ENCODE measurements around the gene FCHSD1.

The FCHSD1 gene

DNA sequence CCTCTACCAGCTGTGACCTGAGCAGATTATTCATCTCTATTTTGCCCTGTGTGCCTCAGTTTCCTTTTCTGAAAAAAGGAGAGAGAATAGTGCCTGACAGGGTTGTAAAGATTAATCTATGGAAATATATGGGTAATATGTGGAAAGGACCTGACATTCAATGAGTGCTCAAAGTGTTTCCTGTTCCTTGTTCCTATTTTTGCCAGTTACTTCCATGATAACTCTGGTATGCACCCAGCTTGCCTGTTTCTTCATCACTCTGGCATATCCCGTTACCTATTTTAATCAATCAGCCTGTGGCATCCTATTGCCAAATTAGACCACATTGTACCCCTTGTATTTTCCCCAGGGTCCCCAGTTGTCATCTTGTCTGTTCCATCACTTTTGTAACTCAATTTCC lies 34.4 kb upstream of the FCHSD1 start:
- no peaks in the 10 kb centered on the region for H3K9me3 ChIP-seq (ENCODE audit: control insufficient read depth, insufficient read depth, low read length)
- H3K9ac ChIP-seq (ENCODE audit: low read depth, low read length), result no peak overlapping the region
- H3K4me3 ChIP-seq (ENCODE audit: low read depth, low read length), result no peak overlapping the region
- no peaks in the 10 kb centered on the region for H3K36me3 ChIP-seq (ENCODE audit: control insufficient read depth, insufficient read depth, low read length)
- peaks cover 11% of the 10 kb centered on the region for H3K4me1 ChIP-seq (ENCODE audit: control insufficient read depth, insufficient read depth, low read length)
- peaks cover 6% of the 10 kb centered on the region for H3K27me3 ChIP-seq (ENCODE audit: control insufficient read depth, insufficient read depth, low read length)

DNA sequence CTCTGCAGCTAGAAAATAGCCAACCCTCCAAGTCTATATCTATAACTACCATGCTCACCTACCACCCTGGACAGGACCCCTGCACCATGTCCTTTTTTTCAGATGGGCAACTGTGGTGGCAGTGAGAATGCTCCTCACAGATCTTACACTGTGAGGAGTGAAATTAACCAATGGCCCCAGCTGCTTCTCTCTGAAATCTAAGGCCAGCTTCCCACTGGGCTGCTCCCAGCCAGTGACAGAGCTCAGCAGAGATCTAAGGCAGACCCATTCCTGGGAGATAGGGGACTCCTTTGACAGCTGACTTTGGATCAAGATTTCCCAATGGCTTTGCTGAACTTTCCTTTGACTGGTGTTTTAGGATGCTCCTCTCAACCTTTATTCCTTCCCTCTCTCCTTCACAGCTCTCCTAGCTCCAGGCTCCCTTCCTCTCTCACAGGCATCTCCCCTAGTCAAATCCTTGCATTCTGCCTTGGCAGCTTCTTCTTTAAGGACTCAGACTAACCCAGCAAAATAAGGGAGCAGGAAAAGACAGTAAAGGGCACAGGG lies 32.5 kb upstream of the FCHSD1 start:
- H3K9me3 ChIP-seq (ENCODE audit: control insufficient read depth, insufficient read depth, low read length), result no peaks in the 10 kb centered on the region
- peaks cover 10% of the 10 kb centered on the region for H3K36me3 ChIP-seq (ENCODE audit: control insufficient read depth, insufficient read depth, low read length)
- peaks cover 14% of the 10 kb centered on the region for H3K4me1 ChIP-seq (ENCODE audit: control insufficient read depth, insufficient read depth, low read length)
- peak overlapping the region; percentile 8 for H3K9ac ChIP-seq (ENCODE audit: low read depth, low read length)
- no peak overlapping the region for H3K4me3 ChIP-seq (ENCODE audit: low read depth, low read length)
- no peaks in the 10 kb centered on the region for H3K27me3 ChIP-seq (ENCODE audit: control insufficient read depth, insufficient read depth, low read length)

DNA sequence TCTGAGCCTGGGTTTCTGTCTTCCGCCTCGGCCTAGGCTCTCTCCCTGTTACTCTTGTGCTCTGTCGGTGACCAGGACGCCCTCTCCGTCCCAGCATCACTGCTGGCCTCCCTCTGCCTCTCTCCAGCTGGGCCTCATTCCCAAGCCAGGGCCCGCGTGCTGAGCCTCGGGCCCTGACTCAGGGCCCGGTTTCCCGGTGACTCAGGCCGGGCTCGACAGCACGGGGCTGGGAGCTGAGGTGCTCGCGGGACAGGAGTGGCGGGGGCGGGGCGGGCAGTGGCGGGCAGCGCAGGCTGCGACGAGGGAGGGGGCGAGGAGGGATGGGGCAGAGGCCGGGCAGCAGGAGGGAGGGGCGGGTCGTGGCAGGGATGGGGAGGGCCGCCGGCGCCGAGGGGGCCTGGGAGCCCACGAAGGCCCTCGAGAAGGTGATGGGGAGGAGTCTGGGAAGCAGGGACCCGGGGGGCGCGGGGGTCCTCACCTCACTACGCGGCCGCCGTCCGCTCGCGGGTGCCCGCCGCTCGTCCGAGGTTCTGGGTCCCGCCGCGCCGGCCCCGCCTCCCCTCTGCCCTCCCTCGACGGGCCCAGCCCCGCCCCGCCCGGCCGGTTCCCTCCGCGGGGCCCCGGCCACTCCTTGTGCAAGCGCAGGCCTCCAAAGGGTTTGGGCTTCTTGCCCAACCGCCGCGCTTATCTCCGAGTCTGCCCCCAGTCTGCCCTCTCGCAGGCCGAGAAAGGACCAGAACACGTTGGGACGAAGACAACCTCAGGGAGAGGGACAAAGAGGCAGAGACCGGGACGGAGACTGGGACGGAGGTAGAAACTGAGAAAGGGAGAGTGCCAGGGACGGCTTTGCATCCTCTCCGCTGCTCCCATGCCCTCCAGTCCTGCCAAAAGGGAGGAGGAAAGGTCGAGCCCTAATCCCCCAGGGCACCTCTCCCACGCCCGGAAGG lies 30.8 kb upstream of the FCHSD1 start, which contains the start of gene ARAP3:
ARAP3 (minus strand) TSS at position 536 of the 947 bp plus-strand sequence. CDS start 1,744 bp downstream, outside the sequence.
- Histone ChIP-seq H3K36me3 (ENCODE audit: control insufficient read depth, insufficient read depth, low read length) (peaks cover 14% of the 10 kb centered on the region), H3K4me1 (ENCODE audit: control insufficient read depth, insufficient read depth, low read length) (peaks cover 14% of the 10 kb centered on the region), H3K9me3 (ENCODE audit: control insufficient read depth, insufficient read depth, low read length) (no peaks in the 10 kb centered on the region), H3K27me3 (ENCODE audit: control insufficient read depth, insufficient read depth, low read length) (no peaks in the 10 kb centered on the region), H3K9ac (ENCODE audit: low read depth, low read length) (peak within 1 kb of the TSS; percentile 76), H3K4me3 (ENCODE audit: low read depth, low read length) (peak within 1 kb of the TSS; percentile 81)

DNA sequence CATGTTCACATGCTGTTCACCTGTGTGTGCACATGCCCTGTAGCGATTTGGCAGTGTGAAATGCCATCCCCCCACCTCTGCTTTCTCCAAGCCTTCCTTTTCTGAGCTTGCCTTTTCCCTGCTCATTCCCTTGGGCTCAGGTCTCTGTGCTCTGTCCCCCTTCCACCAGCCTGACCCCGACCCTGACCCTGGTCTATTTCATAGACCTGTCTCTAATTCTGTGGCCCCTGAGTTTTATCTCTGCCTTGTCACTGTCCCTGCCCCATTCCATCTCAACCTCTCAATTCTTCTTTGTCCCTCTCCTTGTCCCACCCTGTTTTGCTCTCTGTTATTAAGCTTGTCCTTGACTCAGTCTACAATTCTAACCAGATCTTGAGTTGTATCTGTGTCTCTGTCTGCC lies 30.1 kb upstream of the FCHSD1 start:
- peaks cover 14% of the 10 kb centered on the region for H3K36me3 ChIP-seq (ENCODE audit: control insufficient read depth, insufficient read depth, low read length)
- H3K4me1 ChIP-seq (ENCODE audit: control insufficient read depth, insufficient read depth, low read length), result peaks cover 14% of the 10 kb centered on the region
- H3K4me3 ChIP-seq (ENCODE audit: low read depth, low read length), result peak overlapping the region; percentile 81
- H3K27me3 ChIP-seq (ENCODE audit: control insufficient read depth, insufficient read depth, low read length), result no peaks in the 10 kb centered on the region
- H3K9me3 ChIP-seq (ENCODE audit: control insufficient read depth, insufficient read depth, low read length), result no peaks in the 10 kb centered on the region
- peak overlapping the region; percentile 4 for H3K9ac ChIP-seq (ENCODE audit: low read depth, low read length)

DNA sequence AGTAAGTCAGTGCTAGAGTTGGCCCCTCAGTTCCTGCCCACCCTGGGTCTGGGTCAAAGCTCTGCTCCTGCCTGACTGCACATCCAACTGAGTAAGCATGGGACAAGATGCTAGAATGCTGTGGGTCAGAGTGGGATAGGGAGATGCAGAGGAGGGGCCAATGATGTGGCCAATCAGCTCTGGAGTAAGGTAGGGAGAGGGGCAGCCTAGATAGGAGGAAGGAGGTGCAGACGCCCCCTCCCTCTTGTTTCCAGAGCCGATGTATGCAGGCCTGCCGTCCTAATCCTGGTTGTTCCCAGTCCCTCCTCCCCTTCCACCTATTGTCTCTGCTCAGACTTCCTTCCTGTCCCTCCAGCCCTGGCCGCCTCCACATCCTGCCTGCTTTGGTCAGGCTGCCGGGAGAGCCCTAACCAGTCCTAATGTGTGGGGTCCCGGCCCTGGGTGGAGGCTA lies 29.6 kb upstream of the FCHSD1 start:
- no peak overlapping the region for H3K9ac ChIP-seq (ENCODE audit: low read depth, low read length)
- H3K36me3 ChIP-seq (ENCODE audit: control insufficient read depth, insufficient read depth, low read length), result peaks cover 14% of the 10 kb centered on the region
- H3K4me3 ChIP-seq (ENCODE audit: low read depth, low read length), result peak overlapping the region; percentile 81
- peaks cover 16% of the 10 kb centered on the region for H3K4me1 ChIP-seq (ENCODE audit: control insufficient read depth, insufficient read depth, low read length)
- no peaks in the 10 kb centered on the region for H3K27me3 ChIP-seq (ENCODE audit: control insufficient read depth, insufficient read depth, low read length)
- H3K9me3 ChIP-seq (ENCODE audit: control insufficient read depth, insufficient read depth, low read length), result no peaks in the 10 kb centered on the region

DNA sequence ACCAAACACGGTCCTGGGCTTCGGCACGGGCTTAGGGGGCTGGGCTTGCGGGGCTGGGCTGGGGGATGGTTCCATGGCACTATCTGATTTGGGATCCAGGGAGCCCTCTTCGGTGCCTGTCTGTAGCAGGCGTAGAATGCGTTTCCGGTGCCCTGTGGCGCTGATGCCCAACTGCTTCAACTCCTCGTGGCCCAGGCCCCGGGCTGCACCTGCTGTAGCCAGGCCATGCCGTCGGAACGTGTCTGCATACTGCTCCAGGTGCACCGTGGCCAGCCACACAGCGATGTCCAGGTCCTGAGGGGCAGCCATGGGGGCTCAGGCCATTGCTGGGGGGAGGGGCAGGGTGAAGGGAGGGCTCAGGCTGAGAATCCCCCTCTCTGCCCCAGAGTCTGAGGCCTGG lies 29.0 kb upstream of the FCHSD1 start:
- H3K9ac ChIP-seq (ENCODE audit: low read depth, low read length), result no peak overlapping the region
- no peak overlapping the region for H3K4me3 ChIP-seq (ENCODE audit: low read depth, low read length)
- H3K36me3 ChIP-seq (ENCODE audit: control insufficient read depth, insufficient read depth, low read length), result peaks cover 14% of the 10 kb centered on the region
- H3K27me3 ChIP-seq (ENCODE audit: control insufficient read depth, insufficient read depth, low read length), result no peaks in the 10 kb centered on the region
- no peaks in the 10 kb centered on the region for H3K9me3 ChIP-seq (ENCODE audit: control insufficient read depth, insufficient read depth, low read length)
- H3K4me1 ChIP-seq (ENCODE audit: control insufficient read depth, insufficient read depth, low read length), result peaks cover 18% of the 10 kb centered on the region

DNA sequence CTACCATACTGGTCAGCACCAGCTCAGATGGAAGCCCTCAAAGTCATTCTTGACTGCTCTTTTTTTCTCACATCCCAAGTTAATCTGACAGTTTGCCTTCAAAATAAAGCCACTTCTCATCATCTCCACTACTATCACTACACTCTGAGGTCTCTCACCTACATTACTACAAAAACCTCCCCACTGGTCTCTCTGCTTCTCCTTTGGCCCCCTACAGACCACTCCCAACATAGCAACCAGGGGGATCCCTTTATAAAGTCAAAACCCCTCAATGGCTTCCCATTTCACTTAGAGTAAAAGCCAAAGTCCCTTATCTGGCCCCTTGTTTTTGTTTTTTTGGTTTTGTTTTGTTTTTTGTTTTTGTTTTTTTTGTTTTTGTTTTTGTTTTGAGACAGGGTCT lies 26.2 kb upstream of the FCHSD1 start:
- Histone ChIP-seq H3K36me3 (ENCODE audit: control insufficient read depth, insufficient read depth, low read length) (peaks cover 16% of the 10 kb centered on the region), H3K4me3 (ENCODE audit: low read depth, low read length) (no peak overlapping the region)

DNA sequence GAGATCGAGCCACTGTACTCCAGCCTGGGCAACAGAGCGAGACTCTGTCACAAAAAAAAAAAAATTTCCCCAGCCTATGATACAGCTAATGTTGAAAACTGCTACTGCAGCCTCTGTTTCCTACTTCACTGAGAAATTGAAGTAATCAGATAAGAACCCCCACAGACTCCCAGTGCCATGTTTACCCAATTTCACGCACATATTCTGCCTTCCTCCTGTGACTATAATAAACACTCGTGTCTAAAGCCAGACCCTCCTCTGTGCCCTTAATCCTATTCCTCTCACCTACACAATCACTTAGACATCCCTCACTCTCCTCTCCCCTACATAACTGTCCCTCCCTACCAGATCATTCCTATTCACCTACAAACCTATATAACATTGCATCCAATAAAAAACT lies 24.5 kb upstream of the FCHSD1 start:
- Histone ChIP-seq H3K4me1 (ENCODE audit: control insufficient read depth, insufficient read depth, low read length) (peaks cover 24% of the 10 kb centered on the region), H3K4me3 (ENCODE audit: low read depth, low read length) (no peak overlapping the region), H3K36me3 (ENCODE audit: control insufficient read depth, insufficient read depth, low read length) (peaks cover 24% of the 10 kb centered on the region), H3K9me3 (ENCODE audit: control insufficient read depth, insufficient read depth, low read length) (no peaks in the 10 kb centered on the region), H3K9ac (ENCODE audit: low read depth, low read length) (no peak overlapping the region), H3K27me3 (ENCODE audit: control insufficient read depth, insufficient read depth, low read length) (no peaks in the 10 kb centered on the region)

More for the DNA sequence above, 26.2 kb upstream of the FCHSD1 start:
- H3K9me3 ChIP-seq (ENCODE audit: control insufficient read depth, insufficient read depth, low read length), result no peaks in the 10 kb centered on the region
- H3K9ac ChIP-seq (ENCODE audit: low read depth, low read length), result no peak overlapping the region
- peaks cover 30% of the 10 kb centered on the region for H3K4me1 ChIP-seq (ENCODE audit: control insufficient read depth, insufficient read depth, low read length)
- H3K27me3 ChIP-seq (ENCODE audit: control insufficient read depth, insufficient read depth, low read length), result no peaks in the 10 kb centered on the region

DNA sequence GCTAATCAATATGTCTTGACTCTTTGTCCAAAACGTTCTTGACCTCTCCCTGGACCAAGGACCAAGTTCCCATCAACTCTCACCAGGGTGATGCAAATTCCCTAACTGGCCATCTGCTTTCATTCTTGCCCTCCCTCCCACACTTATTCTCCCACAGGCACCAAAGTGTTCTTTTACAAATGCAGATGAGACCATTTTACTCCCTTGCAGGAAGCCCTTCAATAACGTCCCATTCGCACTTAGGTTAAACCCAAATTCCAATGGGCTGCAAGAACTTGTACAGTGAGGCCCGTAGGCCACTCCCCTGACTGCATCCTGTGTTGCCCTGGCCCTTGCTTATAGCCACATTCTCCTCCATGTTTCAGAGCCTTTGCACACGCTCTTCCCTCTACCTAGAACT lies 23.5 kb upstream of the FCHSD1 start:
- Histone ChIP-seq H3K9ac (ENCODE audit: low read depth, low read length) (no peak overlapping the region), H3K9me3 (ENCODE audit: control insufficient read depth, insufficient read depth, low read length) (no peaks in the 10 kb centered on the region), H3K27me3 (ENCODE audit: control insufficient read depth, insufficient read depth, low read length) (no peaks in the 10 kb centered on the region), H3K36me3 (ENCODE audit: control insufficient read depth, insufficient read depth, low read length) (peaks cover 18% of the 10 kb centered on the region), H3K4me3 (ENCODE audit: low read depth, low read length) (no peak overlapping the region), H3K4me1 (ENCODE audit: control insufficient read depth, insufficient read depth, low read length) (peaks cover 20% of the 10 kb centered on the region)

DNA sequence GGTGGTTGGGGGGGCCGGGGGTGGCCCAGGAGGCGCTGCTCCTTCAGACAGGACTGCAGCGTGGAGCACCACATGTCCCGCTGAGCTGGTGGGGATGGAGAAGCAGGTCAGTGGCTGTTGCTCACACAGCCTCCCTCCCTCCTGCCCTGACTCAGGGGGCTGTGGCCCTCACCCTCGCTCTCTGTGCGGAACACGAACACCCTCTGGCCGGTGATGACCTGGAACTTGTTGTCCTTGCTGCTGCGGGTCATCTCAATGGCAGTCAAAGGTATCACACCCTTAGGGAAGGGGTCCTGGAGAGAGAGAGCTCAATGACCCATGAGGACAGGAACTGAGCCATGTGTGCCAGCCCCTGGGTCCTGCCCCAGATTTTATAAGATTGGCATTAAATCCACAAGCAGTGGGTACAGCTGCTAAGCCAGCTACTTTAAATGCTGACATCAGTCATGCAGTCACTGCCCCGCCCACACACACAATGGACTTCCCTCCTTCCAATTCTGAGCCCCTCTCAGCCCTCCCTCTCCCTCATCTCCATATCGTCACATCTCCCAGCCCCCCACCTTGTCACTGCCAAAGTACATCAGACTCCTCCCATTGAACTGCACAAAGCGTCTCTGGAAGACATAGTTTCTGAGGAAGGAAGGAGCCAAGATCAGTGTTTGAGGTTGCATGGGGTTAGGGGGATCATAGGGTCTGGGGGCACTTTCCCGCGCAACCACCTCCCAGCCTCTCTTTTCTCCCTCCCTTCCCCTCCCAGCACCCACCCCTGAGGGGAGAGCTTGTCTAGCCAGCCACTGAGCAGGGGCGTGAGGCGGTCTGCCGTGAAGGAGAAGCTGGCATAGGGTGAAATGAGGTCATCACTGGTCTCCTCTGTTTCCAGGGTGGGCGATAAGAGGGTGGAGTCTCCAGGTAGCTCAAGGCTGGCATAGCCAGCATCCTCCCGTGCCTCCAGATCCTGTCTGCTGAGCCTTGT lies 21.9 kb upstream of the FCHSD1 start:
- H3K4me3 ChIP-seq (ENCODE audit: low read depth, low read length), result no peak overlapping the region
- H3K9me3 ChIP-seq (ENCODE audit: control insufficient read depth, insufficient read depth, low read length), result no peaks in the 10 kb centered on the region
- peaks cover 20% of the 10 kb centered on the region for H3K4me1 ChIP-seq (ENCODE audit: control insufficient read depth, insufficient read depth, low read length)
- peaks cover 14% of the 10 kb centered on the region for H3K36me3 ChIP-seq (ENCODE audit: control insufficient read depth, insufficient read depth, low read length)
- no peak overlapping the region for H3K9ac ChIP-seq (ENCODE audit: low read depth, low read length)
- no peaks in the 10 kb centered on the region for H3K27me3 ChIP-seq (ENCODE audit: control insufficient read depth, insufficient read depth, low read length)

DNA sequence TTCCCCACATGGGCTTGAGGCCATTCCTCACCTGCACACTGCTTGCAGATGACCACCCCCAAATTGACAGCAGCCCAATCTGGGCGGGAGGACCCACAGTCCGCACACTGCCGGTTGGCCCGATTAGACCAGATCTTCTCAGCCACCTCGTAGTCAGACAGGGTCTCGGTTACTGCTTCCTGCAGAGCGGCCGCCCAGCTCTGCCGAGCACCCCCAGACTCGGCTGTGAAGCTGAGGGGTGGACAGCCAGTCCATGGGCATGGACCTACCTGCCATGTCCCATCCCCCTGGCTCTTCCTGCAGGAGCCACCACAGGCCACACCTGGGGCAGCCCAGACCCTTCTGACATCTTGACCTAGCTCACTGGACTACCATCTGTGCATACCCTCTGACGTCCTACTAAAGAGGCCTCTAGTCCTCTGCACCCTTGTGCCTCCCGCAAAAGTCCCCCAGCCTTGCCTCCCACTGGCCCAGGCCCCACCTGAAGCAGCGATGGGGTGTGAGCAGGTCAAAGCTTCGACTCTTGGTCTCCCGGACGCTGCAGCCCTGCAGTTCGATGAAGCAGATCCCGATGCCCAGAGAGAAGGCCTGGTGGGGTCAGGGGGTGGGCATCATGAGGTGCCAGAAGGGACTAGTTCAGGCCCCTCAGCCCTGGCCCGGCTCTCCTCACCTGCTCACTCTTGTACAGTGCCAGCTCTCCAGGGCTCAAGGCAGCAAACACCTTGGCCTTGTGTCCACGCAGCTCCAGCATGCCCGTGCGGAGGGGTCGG lies 21.0 kb upstream of the FCHSD1 start:
- Histone ChIP-seq H3K27me3 (ENCODE audit: control insufficient read depth, insufficient read depth, low read length) (no peaks in the 10 kb centered on the region), H3K9ac (ENCODE audit: low read depth, low read length) (no peak overlapping the region), H3K4me1 (ENCODE audit: control insufficient read depth, insufficient read depth, low read length) (peaks cover 20% of the 10 kb centered on the region), H3K9me3 (ENCODE audit: control insufficient read depth, insufficient read depth, low read length) (no peaks in the 10 kb centered on the region), H3K36me3 (ENCODE audit: control insufficient read depth, insufficient read depth, low read length) (peaks cover 11% of the 10 kb centered on the region), H3K4me3 (ENCODE audit: low read depth, low read length) (no peak overlapping the region)

All from iPS-15b (cell line).